Esophagus muscularis mucosa (tissue), 4 donors: ENCODE data around the gene GP2. TPM values are rescaled to one million over a fixed set of nuclear protein-coding genes. Genes with fewer than 3 reads are reported as not detected.

Source experiments
- DNase-seq: peaks from one replicate; pipeline ENCODE4 v3.0.0-alpha.2; 2017; ENCODE audit errors: extremely low spot score
- H3K27ac ChIP-seq, 4 donors: fragments of 200-600 bp; sonication (generic); replicated peaks in 1 of 4; 1 replicate in 3 of 4; 2 replicates in 1 of 4; pipeline ENCODE4 v1.5.1; 2016 to 2019; ENCODE audit warnings: mild to moderate bottlenecking in 1 of 4
- H3K27me3 ChIP-seq, 4 donors: fragments of 200-600 bp; sonication (generic); one replicate each; pipeline versions ENCODE4 v1.5.1 to v1.6.0; 2016 to 2019
- H3K36me3 ChIP-seq, 4 donors: fragments of 200-600 bp; sonication (generic); one replicate each; pipeline ENCODE4 v1.5.1; 2016 to 2019
- H3K4me1 ChIP-seq, 4 donors: fragments of 200-600 bp; sonication (generic); one replicate each; pipeline ENCODE4 v1.5.1; 2016 to 2019
- H3K4me3 ChIP-seq, 4 donors: fragments of 200-600 bp; sonication (generic); 1 replicate in 2 of 4; 2 replicates in 2 of 4; pipeline ENCODE4 v1.5.1; 2016 to 2019; ENCODE audit warnings: mild to moderate bottlenecking in 4 of 4, moderate library complexity in 1 of 4
- H3K9me3 ChIP-seq, 4 donors: fragments of 200-600 bp; sonication (generic); 1 replicate in 3 of 4; 2 replicates in 1 of 4; pipeline ENCODE4 v1.5.1; 2016 to 2019
- EP300 ChIP-seq: sonication (generic); formaldehyde crosslinking; IDR thresholded peaks from one replicate; pipeline ENCODE4 v1.6.1; 2017; ENCODE audit warnings: antibody characterized with exemption
- POLR2A ChIP-seq: fragments of 450-650 bp; IDR thresholded peaks from one replicate; pipeline ENCODE4 v1.6.1; 2017; ENCODE audit warnings: antibody characterized with exemption, moderate library complexity, mild to moderate bottlenecking, low read depth
- POLR2AphosphoS5 ChIP-seq, 2 donors: sonication (generic); formaldehyde crosslinking; IDR thresholded peaks; one replicate each; pipeline ENCODE4 v1.6.1; 2017; ENCODE audit warnings: antibody characterized with exemption in 2 of 2
- WGBS: methylation state at CpG from one replicate; pipeline ENCODE4 v1.1.5; 2018; 5-methylcytosine and 5-hydroxymethylcytosine counted together
- intact Hi-C: fragments of 100-400 bp; cut with DNase I; formaldehyde crosslinking; loops from one replicate; pipeline ENCODE4 v1.15.1; 2023
- total RNA-seq, 4 donors: library from RNA; depleted of rRNA; stranded (reverse); fragments of >200 nt; gene quantifications; one replicate each; pipeline versions ENCODE4 v1.1.0 to v1.2.1, GENCODE V29; 2016
- TF ChIP-seq, protein P1 (sequence below), 3 experiments: fragments of 200-600 bp in 2 of 3; fragments of 450-650 bp in 1 of 3; sonication (generic) in 2 of 3; IDR thresholded peaks; one replicate each; pipeline ENCODE4 v1.5.1; 2017 to 2019; ENCODE audit warnings: antibody characterized with exemption in 3 of 3, mild to moderate bottlenecking in 2 of 3, moderate library complexity in 1 of 3

The GP2 gene
- total RNA-seq, 4 donors from 2014 or later, result not detected

- no peak for DNase-seq
Observed at GRCh38 chr16:20300312-20301097, 26.8 kb downstream of the GP2 start.

GRCh38 chr16:20298452-20298851, 28.9 kb downstream of the GP2 start:
- no peak overlapping the region for H3K4me3 ChIP-seq
- no peaks in the 10 kb centered on the region for H3K9me3 ChIP-seq
- H3K27me3 ChIP-seq, result peaks cover 0 to 22% (median 0%) of the 10 kb centered on the region in 4 donors
- no peak for DNase-seq
- intact Hi-C loops, result loop anchor here (5.0 kb wide), 1 partner anchor 391 kb away; no protein-coding TSS in a partner anchor
- H3K4me1 ChIP-seq, result no peaks in the 10 kb centered on the region
- H3K27ac ChIP-seq, result no peak overlapping the region
- no peaks in the 10 kb centered on the region for H3K36me3 ChIP-seq
- no peak for TF ChIP-seq POLR2A
- no peak for TF ChIP-seq EP300
- TF ChIP-seq POLR2AphosphoS5 (IDR thresholded peaks at IDR 0.05), result no peak
- TF ChIP-seq, protein P1, sequence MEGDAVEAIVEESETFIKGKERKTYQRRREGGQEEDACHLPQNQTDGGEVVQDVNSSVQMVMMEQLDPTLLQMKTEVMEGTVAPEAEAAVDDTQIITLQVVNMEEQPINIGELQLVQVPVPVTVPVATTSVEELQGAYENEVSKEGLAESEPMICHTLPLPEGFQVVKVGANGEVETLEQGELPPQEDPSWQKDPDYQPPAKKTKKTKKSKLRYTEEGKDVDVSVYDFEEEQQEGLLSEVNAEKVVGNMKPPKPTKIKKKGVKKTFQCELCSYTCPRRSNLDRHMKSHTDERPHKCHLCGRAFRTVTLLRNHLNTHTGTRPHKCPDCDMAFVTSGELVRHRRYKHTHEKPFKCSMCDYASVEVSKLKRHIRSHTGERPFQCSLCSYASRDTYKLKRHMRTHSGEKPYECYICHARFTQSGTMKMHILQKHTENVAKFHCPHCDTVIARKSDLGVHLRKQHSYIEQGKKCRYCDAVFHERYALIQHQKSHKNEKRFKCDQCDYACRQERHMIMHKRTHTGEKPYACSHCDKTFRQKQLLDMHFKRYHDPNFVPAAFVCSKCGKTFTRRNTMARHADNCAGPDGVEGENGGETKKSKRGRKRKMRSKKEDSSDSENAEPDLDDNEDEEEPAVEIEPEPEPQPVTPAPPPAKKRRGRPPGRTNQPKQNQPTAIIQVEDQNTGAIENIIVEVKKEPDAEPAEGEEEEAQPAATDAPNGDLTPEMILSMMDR (IDR thresholded peaks at IDR 0.05), result no peak
- WGBS, result 78% methylated on average over 5 of the region's 5 CpGs

More at GRCh38 chr16:20300312-20301097, 26.8 kb downstream of the GP2 start:
- no peaks in the 10 kb centered on the region for H3K4me1 ChIP-seq
- TF ChIP-seq, protein P1 (IDR thresholded peaks at IDR 0.05), result peak; percentile 27 to 60 (median 32)
- no peak for TF ChIP-seq POLR2A
- H3K9me3 ChIP-seq, result no peaks in the 10 kb centered on the region
- no peak overlapping the region for H3K27ac ChIP-seq
- intact Hi-C loops, result no loop called here
- H3K36me3 ChIP-seq, result no peaks in the 10 kb centered on the region
- 30% methylated on average over 15 of the region's 16 CpGs for WGBS
- H3K4me3 ChIP-seq, result no peak overlapping the region
- H3K27me3 ChIP-seq, result peaks cover 0 to 22% (median 0%) of the 10 kb centered on the region in 4 donors

DNA sequence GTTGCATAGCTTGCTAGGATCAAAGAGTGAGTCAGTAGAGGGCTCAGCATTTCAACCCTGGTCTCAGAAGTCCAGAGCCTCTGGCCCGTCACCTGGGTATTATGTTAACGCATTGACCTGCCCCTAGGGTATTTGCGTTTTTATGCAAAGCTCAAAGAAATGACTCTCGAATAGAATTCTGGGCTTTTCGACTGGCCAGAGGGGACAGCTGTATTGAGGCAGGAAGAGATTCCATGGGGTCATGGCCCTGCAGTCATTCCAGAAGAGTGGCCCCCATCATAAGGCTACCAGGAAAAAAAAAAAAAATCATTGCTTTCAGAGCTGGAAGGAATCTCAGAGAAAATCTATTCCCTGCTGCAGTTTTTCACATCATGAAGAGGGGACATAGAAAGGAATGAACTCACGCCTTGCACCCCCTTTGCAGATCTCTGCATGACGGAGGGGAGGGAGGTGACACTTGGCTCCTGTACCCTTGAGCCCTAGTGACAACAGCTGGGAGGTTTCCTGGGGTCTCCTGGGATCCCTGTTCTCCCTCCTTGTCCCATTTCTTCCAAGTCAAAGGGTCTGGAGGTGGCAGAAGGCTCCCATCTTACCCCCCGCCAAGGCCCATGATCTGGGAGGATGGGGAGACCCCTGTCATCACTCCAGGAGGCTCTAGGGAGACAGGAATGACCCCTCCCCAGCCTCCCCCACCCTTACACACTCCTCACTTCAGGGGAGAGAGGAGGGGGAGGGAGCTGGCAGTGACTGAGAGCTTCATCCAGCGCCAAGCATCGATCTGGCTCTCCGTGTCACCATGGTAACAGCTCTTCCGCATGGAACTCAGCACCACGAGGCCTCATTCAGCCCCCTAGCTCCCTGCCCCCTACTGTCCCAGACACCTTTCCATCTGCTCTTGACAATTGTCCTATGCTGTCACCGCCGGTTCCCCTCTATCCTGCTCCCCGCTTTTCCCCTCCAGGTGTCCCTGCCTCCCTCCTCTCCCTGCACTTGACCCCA, 35.8 kb downstream of the GP2 start:
- no peak overlapping the region for H3K27ac ChIP-seq
- intact Hi-C loops, result no loop called here
- WGBS, result 17% methylated on average over 16 of the region's 16 CpGs

DNA sequence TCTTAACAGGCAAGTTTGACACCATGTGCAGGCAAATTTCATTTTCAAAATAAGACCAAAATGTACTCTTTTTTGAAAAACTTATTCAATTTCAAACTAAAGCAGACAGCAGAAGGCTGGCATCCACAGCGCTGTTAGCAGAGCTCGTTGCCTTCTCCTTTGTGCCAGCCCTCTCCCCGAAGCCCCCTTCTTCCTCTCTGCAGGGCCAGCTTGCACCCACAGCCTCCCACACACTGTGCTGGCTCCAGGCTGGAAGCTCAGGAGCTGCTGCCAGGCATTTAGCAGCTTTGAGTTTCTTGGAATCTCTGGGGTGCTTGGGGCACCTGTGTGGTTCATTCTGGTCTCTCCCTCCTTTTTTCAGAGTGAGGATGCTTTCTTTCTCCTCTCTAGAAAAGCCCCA, 37.7 kb downstream of the GP2 start:
- TF ChIP-seq, protein P1 (IDR thresholded peaks at IDR 0.05), result no peak
- TF ChIP-seq POLR2AphosphoS5 (IDR thresholded peaks at IDR 0.05), result no peak
- no peak for TF ChIP-seq POLR2A
- no peak for TF ChIP-seq EP300
- DNase-seq, result no peak
- Histone ChIP-seq H3K4me3 (no peak overlapping the region), H3K9me3 (no peaks in the 10 kb centered on the region), H3K27me3 (peaks cover 0 to 26% (median 0%) of the 10 kb centered on the region in 4 donors), H3K4me1 (no peaks in the 10 kb centered on the region), H3K36me3 (no peaks in the 10 kb centered on the region), H3K27ac (no peak overlapping the region)
- intact Hi-C loops, result no loop called here
- 77% methylated on average over 3 of the region's 3 CpGs for WGBS

More for the DNA sequence above, 35.8 kb downstream of the GP2 start:
- H3K4me1 ChIP-seq, result no peaks in the 10 kb centered on the region
- TF ChIP-seq, protein P1 (IDR thresholded peaks at IDR 0.05), result no peak
- no peak for TF ChIP-seq EP300
- no peak for TF ChIP-seq POLR2A
- TF ChIP-seq POLR2AphosphoS5 (IDR thresholded peaks at IDR 0.05), result no peak
- no peaks in the 10 kb centered on the region for H3K36me3 ChIP-seq
- no peak for DNase-seq
- peaks cover 0 to 26% (median 0%) of the 10 kb centered on the region in 4 donors for H3K27me3 ChIP-seq
- no peak overlapping the region for H3K4me3 ChIP-seq
- H3K9me3 ChIP-seq, result no peaks in the 10 kb centered on the region
